Upper lobe of right lung (tissue), 1 donor: Measurements from ENCODE around the gene TUBG2. TPM values are rescaled to one million over a fixed set of nuclear protein-coding genes. Genes with fewer than 3 reads are reported as not detected.
A peak's percentile ranks its signal among the peaks of the same experiment; 100 is the strongest.
"Not testable (repeated sequence)": the region's sequence is repeated elsewhere in the genome, so short reads cannot be mapped to it uniquely, and the experiment has no call there.

Source experiments
- ATAC-seq: fragments of 200-7000 bp; cut with Tn5 transposase; one replicate; pipeline ENCODE4 v1.9.1; 2020; ENCODE audit warnings: mild to moderate bottlenecking, moderate library complexity
- DNase-seq: peaks from one replicate; pipeline ENCODE4 v3.0.0-alpha.2; 2020
- H3K27ac ChIP-seq: fragments of 200-600 bp; one replicate; pipeline ENCODE4 v1.8.0; 2022
- H3K27me3 ChIP-seq: fragments of 200-600 bp; one replicate; pipeline ENCODE4 v1.8.0; 2022; ENCODE audit warnings: mild to moderate bottlenecking
- H3K36me3 ChIP-seq: fragments of 200-600 bp; one replicate; pipeline ENCODE4 v1.8.0; 2022
- H3K4me1 ChIP-seq: fragments of 200-600 bp; one replicate; pipeline ENCODE4 v1.8.0; 2022
- H3K4me3 ChIP-seq: fragments of 200-600 bp; one replicate; pipeline ENCODE4 v1.8.0; 2022; ENCODE audit warnings: mild to moderate bottlenecking
- H3K9me3 ChIP-seq: fragments of 200-600 bp; one replicate; pipeline ENCODE4 v1.8.0; 2022
- intact Hi-C: fragments of 100-400 bp; cut with DNase I; formaldehyde crosslinking; loops from one replicate; pipeline ENCODE4 v1.11.0; 2022
- total RNA-seq: library from RNA; stranded (reverse); fragmentation: NEBNext Ultra II Directional; extraction: Animal tissue kit (Norgen Biotek cat#: 25700); gene quantifications from one replicate; pipeline ENCODE4 v1.2.1, GENCODE V29; 2021
- TF ChIP-seq, protein P1 (sequence below): fragments of 200-600 bp; IDR thresholded peaks from one replicate; pipeline ENCODE4 v1.8.0; 2022; ENCODE audit warnings: antibody characterized with exemption
- donor health status: DM: no; HTN: yes; CAD: no; lungs with severe emphysema.

Gene TUBG2
- total RNA-seq, 1 donor from 2014 or later, result 19.8 TPM

- ATAC-seq (peak; percentile 82), DNase-seq (no peak)
- H3K27ac ChIP-seq, result no peak overlapping the region
- H3K9me3 ChIP-seq, result no peaks in the 10 kb centered on the region
- intact Hi-C loops, result no loop called here
- peaks cover 11% of the 10 kb centered on the region for H3K4me1 ChIP-seq
- no peaks in the 10 kb centered on the region for H3K27me3 ChIP-seq
- TF ChIP-seq, protein P1, sequence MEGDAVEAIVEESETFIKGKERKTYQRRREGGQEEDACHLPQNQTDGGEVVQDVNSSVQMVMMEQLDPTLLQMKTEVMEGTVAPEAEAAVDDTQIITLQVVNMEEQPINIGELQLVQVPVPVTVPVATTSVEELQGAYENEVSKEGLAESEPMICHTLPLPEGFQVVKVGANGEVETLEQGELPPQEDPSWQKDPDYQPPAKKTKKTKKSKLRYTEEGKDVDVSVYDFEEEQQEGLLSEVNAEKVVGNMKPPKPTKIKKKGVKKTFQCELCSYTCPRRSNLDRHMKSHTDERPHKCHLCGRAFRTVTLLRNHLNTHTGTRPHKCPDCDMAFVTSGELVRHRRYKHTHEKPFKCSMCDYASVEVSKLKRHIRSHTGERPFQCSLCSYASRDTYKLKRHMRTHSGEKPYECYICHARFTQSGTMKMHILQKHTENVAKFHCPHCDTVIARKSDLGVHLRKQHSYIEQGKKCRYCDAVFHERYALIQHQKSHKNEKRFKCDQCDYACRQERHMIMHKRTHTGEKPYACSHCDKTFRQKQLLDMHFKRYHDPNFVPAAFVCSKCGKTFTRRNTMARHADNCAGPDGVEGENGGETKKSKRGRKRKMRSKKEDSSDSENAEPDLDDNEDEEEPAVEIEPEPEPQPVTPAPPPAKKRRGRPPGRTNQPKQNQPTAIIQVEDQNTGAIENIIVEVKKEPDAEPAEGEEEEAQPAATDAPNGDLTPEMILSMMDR, result peak; percentile 14
- H3K4me3 ChIP-seq, result no peak overlapping the region
- peaks cover 17% of the 10 kb centered on the region for H3K36me3 ChIP-seq
Measured at GRCh38 chr17:42618442-42619150, 40.5 kb upstream of the TUBG2 start.

DNA sequence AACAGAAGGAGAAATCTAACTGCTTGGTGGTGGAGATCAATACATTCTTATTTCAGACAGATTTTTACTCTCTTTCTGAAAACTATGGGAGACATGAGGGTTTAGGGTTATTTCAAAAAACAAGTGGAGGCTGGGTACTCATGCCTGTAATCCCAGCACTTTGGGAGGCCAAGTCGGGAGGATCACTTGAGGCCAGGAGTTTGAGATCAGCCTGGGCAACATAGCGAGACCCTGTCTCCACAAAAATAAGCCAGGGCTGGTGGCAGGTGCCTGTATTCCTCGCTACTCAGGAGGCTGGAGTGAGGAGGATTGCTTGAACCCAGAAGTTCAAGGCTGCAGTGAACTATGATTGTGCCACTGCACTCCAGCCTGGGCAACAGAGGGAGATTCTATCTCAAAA is 37.1 kb upstream of the TUBG2 start:
- H3K9me3 ChIP-seq, DNase-seq, intact Hi-C loops, H3K36me3 ChIP-seq, H3K27me3 ChIP-seq, H3K27ac ChIP-seq, H3K4me3 ChIP-seq, ATAC-seq: not testable (repeated sequence)
- H3K4me1 ChIP-seq, result peaks cover 11% of the 10 kb centered on the region

DNA sequence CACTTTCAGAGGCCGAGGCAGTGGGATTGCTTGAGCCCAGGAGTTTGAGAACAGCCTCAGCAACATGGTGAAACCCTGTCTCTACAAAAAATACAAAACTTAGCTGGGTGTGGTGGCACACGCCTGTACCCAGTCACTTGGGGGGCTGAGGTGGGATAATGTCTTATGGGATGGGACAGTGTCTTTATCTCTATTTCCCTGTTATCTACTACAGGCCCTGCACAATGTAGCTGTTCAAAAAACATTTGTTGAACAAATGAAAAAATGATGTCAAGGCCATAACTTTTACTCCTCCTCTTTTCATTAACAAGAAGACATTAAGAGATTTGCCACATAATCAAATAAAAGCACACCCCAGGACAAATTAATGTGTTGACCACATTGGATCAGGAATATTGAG is 35.8 kb upstream of the TUBG2 start:
- intact Hi-C loops, result no loop called here
- ATAC-seq, result no peak

GRCh38 chr17:42623732-42624596 is 35.1 kb upstream of the TUBG2 start:
- Histone ChIP-seq H3K36me3 (no peaks in the 10 kb centered on the region), H3K4me3 (no peak overlapping the region), H3K9me3 (no peaks in the 10 kb centered on the region), H3K27me3 (no peaks in the 10 kb centered on the region), H3K4me1 (peaks cover 2% of the 10 kb centered on the region), H3K27ac (no peak overlapping the region)
- intact Hi-C loops, result no loop called here
- TF ChIP-seq, protein P1, result no peak
- no peak for DNase-seq
- ATAC-seq, result peak; percentile 47

More for the DNA sequence above, 35.8 kb upstream of the TUBG2 start:
- TF ChIP-seq, protein P1, result no peak
- peaks cover 9% of the 10 kb centered on the region for H3K4me1 ChIP-seq
- H3K9me3 ChIP-seq, result no peaks in the 10 kb centered on the region
- no peak overlapping the region for H3K4me3 ChIP-seq
- no peaks in the 10 kb centered on the region for H3K27me3 ChIP-seq
- DNase-seq, result peak; percentile 8
- no peak overlapping the region for H3K27ac ChIP-seq
- no peaks in the 10 kb centered on the region for H3K36me3 ChIP-seq

- H3K4me3 ChIP-seq, ATAC-seq, H3K27ac ChIP-seq, H3K9me3 ChIP-seq, H3K4me1 ChIP-seq, H3K36me3 ChIP-seq, H3K27me3 ChIP-seq, intact Hi-C loops, DNase-seq: not testable (repeated sequence)
Measured at GRCh38 chr17:42627032-42627764, 31.9 kb upstream of the TUBG2 start.

DNA sequence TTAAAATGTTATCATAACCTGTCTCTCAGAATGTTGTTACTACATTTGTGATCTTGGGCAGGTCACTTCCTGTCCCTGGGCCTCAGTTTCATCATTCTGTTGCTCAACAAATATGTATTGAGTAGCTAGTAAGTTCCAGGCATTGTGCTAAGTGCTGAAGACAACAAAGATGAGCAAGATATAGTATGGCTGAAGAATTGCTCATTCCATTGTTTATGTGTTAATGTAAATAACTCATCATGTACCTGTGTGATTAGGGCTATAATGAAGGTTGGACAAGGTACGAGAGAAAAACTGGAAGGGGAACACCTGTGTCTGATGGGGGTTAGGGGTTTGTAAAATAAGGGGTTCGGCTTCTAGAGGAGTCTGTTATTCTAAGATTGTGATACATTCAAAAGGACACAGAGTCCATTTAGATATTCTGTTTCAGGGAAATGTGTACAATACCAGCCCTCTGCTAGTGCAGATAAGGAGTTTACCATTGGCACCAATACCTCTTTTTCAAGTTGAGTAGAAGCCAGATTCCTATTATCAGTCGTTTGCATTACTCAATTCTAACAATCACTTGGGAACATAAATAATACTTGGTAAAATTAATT is 29.6 kb upstream of the TUBG2 start:
- no peak overlapping the region for H3K4me3 ChIP-seq
- H3K27me3 ChIP-seq, result no peaks in the 10 kb centered on the region
- no peak overlapping the region for H3K27ac ChIP-seq
- ATAC-seq, result no peak
- TF ChIP-seq, protein P1, result no peak
- H3K9me3 ChIP-seq, result no peaks in the 10 kb centered on the region
- no peak for DNase-seq
- intact Hi-C loops, result no loop called here
- no peaks in the 10 kb centered on the region for H3K36me3 ChIP-seq
- H3K4me1 ChIP-seq, result no peaks in the 10 kb centered on the region
